ENCODE measurements around the gene RIPOR3.

DNA sequence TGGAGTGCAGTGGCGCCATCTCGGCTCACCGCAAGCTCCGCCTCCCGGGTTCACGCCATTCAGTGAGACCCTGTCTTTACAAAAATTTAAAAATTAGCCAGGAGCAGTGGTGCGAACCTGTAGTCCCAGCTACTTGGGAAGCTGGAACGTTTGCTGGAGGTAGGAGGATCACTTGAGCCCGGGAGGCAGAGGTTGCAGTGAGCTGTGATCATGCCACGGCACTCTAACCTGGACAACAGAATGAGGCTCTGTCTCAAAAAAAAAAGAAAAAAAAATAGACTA, 34.3 kb upstream of the RIPOR3 start:
- no peak for TF ChIP-seq CTCF (IDR thresholded peaks at IDR 0.05; ENCODE audit: low read depth, low read length)
- TF ChIP-seq EZH2phosphoT487 (IDR thresholded peaks at IDR 0.05; ENCODE audit: low read depth): no peak

Measured in OCI-LY3 (cell line).